HS-5 (cell line): ENCODE data around the gene NHLRC3.
"Not testable (repeated sequence)": the region's sequence is repeated elsewhere in the genome, so short reads cannot be mapped to it uniquely, and the experiment has no call there.

Experiments used
- DNase-seq: peaks from one replicate; pipeline ENCODE4 v3.0.0-alpha.2; 2012; ENCODE audit warnings: low read depth

NHLRC3 gene

GRCh38 chr13:39037880-39038568, at the start of gene NHLRC3, which contains the start of gene PROSER1:
NHLRC3 (plus strand) TSS chr13:39038456; CDS start chr13:39038640, 184 bp downstream.
PROSER1 (minus strand) TSS chr13:39038089; CDS start chr13:39037242, 847 bp downstream.
- DNase-seq, result peak; percentile 56

- DNase-seq, result no peak
Measured at GRCh38 chr13:38990693-38991092, 47.6 kb upstream of the NHLRC3 start, which contains the start of gene STOML3. STOML3 (minus strand) TSS chr13:38990831; CDS start chr13:38990721, 110 bp downstream.

GRCh38 chr13:38993381-38993780, 44.9 kb upstream of the NHLRC3 start:
- DNase-seq, result no peak

- no peak for DNase-seq
Measured at GRCh38 chr13:38998739-38999138, 39.5 kb upstream of the NHLRC3 start.

- not testable (repeated sequence) for DNase-seq
Measured at GRCh38 chr13:39006371-39007111, 31.7 kb upstream of the NHLRC3 start.

DNA sequence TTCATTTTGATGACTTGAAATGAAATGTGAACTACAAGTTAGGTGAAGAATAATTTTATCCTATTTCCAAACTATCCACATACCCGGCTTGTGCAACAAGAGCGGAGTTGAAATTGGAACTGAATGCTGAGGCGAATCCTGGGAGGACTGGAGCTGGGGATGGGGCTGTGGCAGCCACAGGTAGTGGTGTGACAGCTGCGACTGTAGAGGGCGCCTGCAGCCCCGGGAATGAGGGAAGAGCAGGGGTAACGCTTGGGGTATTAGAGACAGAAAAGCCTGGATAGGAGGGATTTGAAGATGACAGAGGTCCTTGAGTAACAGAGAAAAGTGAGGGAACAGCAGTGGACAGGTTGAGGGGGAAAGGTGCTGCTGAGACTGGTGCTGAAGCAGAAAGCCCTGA, 25.6 kb upstream of the NHLRC3 start:
- DNase-seq, result no peak

- DNase-seq, result no peak
Measured at GRCh38 chr13:39013462-39013861, 24.8 kb upstream of the NHLRC3 start.

DNA sequence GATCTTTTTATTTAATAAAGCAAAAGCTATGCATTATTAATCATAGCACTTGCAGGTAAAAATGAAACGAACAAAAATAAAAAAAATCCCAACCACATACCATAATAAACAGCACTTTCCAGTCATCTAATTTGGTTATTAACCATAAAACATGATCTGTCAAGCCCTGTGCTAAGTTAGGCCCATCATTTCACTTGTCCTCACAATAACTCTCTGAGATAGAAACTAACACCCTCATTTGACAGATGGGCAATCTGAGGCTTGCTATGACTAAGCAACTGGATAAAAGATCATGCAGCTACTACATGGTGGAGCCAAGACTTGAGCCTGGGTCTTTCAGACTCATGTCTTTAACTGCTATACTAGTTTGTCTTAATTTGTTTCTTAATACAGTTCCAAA, 22.2 kb upstream of the NHLRC3 start:
- DNase-seq, result no peak

GRCh38 chr13:39016787-39017186, 21.5 kb upstream of the NHLRC3 start:
- DNase-seq, result no peak

GRCh38 chr13:39020853-39021462, 17.3 kb upstream of the NHLRC3 start:
- DNase-seq, result no peak

- no peak for DNase-seq
Measured at GRCh38 chr13:39023316-39023715, 14.9 kb upstream of the NHLRC3 start.

DNA sequence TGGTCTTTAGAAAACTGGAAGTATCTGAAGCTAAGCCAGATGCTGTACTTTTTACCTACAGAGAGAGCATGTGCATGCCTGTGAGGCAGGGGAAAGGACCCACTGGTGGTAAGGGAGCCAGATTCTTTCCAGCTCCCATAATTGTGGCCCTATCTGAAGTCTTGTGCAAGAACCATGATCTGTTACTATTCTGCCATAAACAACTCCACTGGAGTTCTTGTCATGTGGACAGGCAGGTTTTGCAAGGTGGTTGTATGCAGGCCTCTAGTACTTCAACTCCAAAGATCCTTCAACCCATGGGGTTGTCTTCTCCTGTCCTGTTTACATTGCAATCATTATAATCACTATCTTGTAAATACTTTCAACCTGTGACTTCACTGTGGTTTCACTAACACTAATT, 14.5 kb upstream of the NHLRC3 start:
- DNase-seq, result no peak

DNA sequence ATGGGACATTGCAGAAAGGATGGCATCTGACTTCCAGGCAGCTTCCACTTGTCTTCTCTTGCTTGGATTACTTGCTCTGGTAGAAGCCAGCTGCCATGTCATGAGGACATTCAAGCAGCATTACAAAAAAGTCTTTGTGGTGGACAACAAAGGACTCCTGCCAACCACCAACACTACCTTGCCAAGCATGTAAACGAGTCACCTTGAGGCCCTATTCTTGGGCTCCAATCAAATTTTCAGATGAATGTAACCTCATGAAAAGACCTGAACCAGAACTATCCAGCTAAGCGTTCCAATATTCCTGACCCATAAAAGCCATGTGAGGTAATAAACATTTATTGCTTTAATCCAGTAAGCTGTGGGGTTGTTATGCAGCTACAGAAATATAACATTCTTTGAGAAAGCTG, 12.8 kb upstream of the NHLRC3 start:
- DNase-seq, result no peak

DNA sequence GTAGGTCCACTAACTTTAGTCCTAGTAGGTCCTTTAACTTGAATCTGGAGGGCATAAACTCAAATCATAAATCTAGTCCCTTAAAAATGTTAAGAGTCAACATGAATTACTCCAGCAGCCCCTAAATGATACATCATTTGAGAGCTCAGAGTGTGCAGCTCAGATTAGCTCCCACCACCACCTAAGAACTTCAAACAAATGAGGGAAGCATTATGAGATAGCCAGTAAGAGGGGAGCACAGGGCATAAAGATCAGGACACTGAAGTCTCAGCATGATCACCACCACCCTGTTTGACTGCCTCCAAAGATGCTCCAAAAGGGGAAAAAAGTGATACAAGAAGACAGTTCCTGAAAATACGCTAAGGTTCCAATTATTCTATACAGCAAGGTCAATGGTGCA, 6.1 kb upstream of the NHLRC3 start:
- no peak for DNase-seq

- DNase-seq, result no peak
Measured at GRCh38 chr13:39034085-39034484, 4.2 kb upstream of the NHLRC3 start.

GRCh38 chr13:39035204-39035603, 3.1 kb upstream of the NHLRC3 start:
- no peak for DNase-seq

GRCh38 chr13:39035799-39036198, 2.5 kb upstream of the NHLRC3 start:
- DNase-seq, result no peak

GRCh38 chr13:39036212-39036611, 2.0 kb upstream of the NHLRC3 start:
- DNase-seq, result no peak

GRCh38 chr13:39037410-39037879, 811 bp upstream of the NHLRC3 start:
- DNase-seq, result no peak

DNA sequence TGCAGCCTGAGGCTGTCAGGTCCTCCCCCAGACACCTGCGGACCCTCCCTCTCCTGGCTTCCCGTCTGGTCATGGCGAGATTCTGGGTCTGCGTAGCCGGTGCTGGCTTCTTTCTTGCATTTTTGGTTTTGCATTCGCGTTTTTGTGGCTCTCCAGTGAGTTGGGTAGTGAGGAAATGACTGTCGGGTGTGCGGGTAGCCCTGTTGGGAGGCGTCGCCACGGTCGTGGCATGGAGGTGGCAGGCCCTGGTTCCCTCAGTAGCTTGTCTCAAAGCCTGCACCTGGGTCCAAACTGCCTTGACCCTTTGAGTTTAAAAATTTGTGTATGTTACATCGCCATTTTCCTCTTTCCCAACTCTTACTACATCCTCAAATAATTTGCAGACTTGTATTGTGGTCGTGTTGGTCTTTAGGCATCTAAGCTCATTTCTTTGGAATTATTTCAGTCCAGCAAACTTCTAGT, 344 bp downstream of the NHLRC3 start:
- DNase-seq, result no peak

GRCh38 chr13:39039041-39039440, 785 bp downstream of the NHLRC3 start:
- no peak for DNase-seq

DNA sequence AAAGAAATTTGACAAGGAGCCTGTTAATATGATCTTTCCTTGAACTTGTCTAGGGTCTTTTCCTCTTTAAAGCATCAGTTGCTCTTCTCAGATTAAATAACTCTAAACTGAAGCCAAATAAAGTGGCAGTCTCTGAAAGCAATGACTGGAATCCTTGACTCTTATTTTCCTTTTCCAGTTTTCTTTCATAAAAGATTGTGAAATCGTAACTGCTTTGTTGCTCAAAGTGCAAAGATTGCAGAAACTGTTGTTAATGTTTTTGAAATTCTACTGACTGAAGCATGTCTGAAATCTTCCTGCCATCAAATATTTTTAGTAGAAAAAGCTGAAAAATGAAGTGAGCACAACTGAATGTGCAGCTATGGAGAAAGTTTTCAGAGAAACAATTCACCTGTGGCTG, 1.9 kb downstream of the NHLRC3 start:
- DNase-seq, result no peak

DNA sequence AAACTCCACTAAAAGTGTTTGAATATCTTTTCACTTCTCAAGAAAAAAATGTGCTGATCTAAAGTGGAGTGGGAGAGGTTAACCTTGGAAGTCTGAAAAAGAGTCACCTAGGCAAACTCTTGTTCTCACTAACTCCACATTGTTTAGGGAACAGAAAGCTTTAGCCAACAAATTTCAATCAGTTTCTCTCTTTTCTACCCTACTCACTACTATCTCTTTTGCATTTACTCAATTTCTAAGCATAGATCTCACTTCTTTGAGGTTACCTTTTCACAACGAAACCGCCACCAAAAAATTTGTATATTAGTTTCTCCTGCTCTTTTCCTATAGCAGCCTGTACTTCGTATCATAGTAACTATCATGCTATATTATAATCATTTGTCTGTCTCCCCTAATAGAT, 6.3 kb downstream of the NHLRC3 start:
- no peak for DNase-seq
